ENCODE data around the gene UCK2. TPM values are rescaled to one million over a fixed set of nuclear protein-coding genes. Genes with fewer than 3 reads are reported as not detected.

UCK2 gene
- total and polyA plus RNA-seq, 2 donors (not counting 3 experiments of a cell fraction or from before 2014, with no cell fraction given), result 62.3 to 74.7 TPM

- no peaks in the 10 kb centered on the region for H3K9me1 ChIP-seq (replicated peaks; ENCODE audit: control insufficient read depth, extremely low read depth, insufficient read depth, low read length)
- POLR2A ChIA-PET, result no interaction called here
- H3K9me3 ChIP-seq (replicated peaks; ENCODE audit: control insufficient read depth, insufficient read depth, low read length), result no peaks in the 10 kb centered on the region
- no peaks in the 10 kb centered on the region for H3K4me1 ChIP-seq (ENCODE audit: control insufficient read depth, extremely low read depth, insufficient read depth, low read length)
- DNase-seq (ENCODE audit: low read depth, low spot score), result no peak
- intact Hi-C loops (cut with micrococcal nuclease), result no loop called here
- H2AFZ ChIP-seq (ENCODE audit: low read depth, low read length), result no peak overlapping the region
- no TSS peak for BruUV-seq (replicated peaks)
- TF ChIP-seq, protein P1, sequence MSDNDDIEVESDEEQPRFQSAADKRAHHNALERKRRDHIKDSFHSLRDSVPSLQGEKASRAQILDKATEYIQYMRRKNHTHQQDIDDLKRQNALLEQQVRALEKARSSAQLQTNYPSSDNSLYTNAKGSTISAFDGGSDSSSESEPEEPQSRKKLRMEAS (IDR thresholded peaks at IDR 0.05; ENCODE audit: insufficient read depth, insufficient read length), result no peak
- TF ChIP-seq, protein P2, sequence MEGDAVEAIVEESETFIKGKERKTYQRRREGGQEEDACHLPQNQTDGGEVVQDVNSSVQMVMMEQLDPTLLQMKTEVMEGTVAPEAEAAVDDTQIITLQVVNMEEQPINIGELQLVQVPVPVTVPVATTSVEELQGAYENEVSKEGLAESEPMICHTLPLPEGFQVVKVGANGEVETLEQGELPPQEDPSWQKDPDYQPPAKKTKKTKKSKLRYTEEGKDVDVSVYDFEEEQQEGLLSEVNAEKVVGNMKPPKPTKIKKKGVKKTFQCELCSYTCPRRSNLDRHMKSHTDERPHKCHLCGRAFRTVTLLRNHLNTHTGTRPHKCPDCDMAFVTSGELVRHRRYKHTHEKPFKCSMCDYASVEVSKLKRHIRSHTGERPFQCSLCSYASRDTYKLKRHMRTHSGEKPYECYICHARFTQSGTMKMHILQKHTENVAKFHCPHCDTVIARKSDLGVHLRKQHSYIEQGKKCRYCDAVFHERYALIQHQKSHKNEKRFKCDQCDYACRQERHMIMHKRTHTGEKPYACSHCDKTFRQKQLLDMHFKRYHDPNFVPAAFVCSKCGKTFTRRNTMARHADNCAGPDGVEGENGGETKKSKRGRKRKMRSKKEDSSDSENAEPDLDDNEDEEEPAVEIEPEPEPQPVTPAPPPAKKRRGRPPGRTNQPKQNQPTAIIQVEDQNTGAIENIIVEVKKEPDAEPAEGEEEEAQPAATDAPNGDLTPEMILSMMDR (IDR thresholded peaks at IDR 0.05; ENCODE audit: extremely low read depth in 1 of 2, insufficient read depth in 1 of 2, low read depth in 1 of 2, low read length in 2 of 2), result no peak
- TF ChIP-seq GATA2 (IDR thresholded peaks at IDR 0.05; ENCODE audit: insufficient read depth, insufficient read length, low read depth, low read length) (no peak), MYC (IDR thresholded peaks at IDR 0.05; ENCODE audit: low read depth, low read length) (no peak), POLR2AphosphoS5 (IDR thresholded peaks at IDR 0.05; ENCODE audit: insufficient read depth, low read depth, low read length) (no peak), JUN (IDR thresholded peaks at IDR 0.05; ENCODE audit: borderline replicate concordance, insufficient read depth, insufficient read length, low read depth) (no peak), POLR2A (IDR thresholded peaks at IDR 0.05; ENCODE audit: low read depth, low read length) (no peak), EZH2 (IDR thresholded peaks at IDR 0.05; ENCODE audit: borderline replicate concordance, low read depth, low read length, severe bottlenecking) (no peak), FOS (IDR thresholded peaks at IDR 0.05; ENCODE audit: borderline replicate concordance, insufficient read depth, low read length) (no peak)
- H3K36me3 ChIP-seq (ENCODE audit: control insufficient read depth in 2 of 2, extremely low read depth in 1 of 2, insufficient read depth in 2 of 2, low read length in 2 of 2), result no peaks in the 10 kb centered on the region
- no peaks in the 10 kb centered on the region for H4K20me1 ChIP-seq (replicated peaks; ENCODE audit: control insufficient read depth, extremely low read depth, insufficient read depth, low read length)
- dilution Hi-C loops (cut with MboI; ENCODE audit: extremely low pct_ligation_motif_present, low sequenced_read_pairs), result no loop called here
- H3K79me2 ChIP-seq (ENCODE audit: control insufficient read depth, insufficient read depth, low read length), result no peaks in the 10 kb centered on the region
- no peaks in the 10 kb centered on the region for H3K27me3 ChIP-seq (ENCODE audit: control insufficient read depth in 2 of 2, insufficient read depth in 2 of 2, low read length in 2 of 2)
- no peak overlapping the region for H3K4me3 ChIP-seq (replicated peaks in 1 of 3; ENCODE audit: insufficient read depth in 1 of 3, low read depth in 1 of 3, low read length in 3 of 3)
- no peak overlapping the region for H3K4me2 ChIP-seq (ENCODE audit: insufficient read depth, low read length)
- H3K27ac ChIP-seq (ENCODE audit: insufficient read depth, low read depth, low read length), result no peak overlapping the region
- FAIRE-seq, result no peak
- no peak overlapping the region for H3K9ac ChIP-seq (replicated peaks; ENCODE audit: extremely low read depth, insufficient read depth, low read length)
- CTCF ChIA-PET, result interaction anchor here (0.6 to 1.1 kb wide), 3 partner anchors 16 to 203 kb away, joined by 3 to 4 read pairs (median 3); no protein-coding TSS in a partner anchor
These were observed 33.5 kb upstream of the UCK2 start for GRCh38 chr1:165793951-165794350.
